CD4-positive, alpha-beta T cell (primary cell): ENCODE measurements around the gene TPH2. TPM values are rescaled to one million over a fixed set of nuclear protein-coding genes. Genes with fewer than 3 reads are reported as not detected.

Source experiments
- ATAC-seq: fragments of 200-7000 bp; cut with Tn5 transposase; one replicate; pipeline ENCODE4 v1.10.0; 2022; ENCODE audit warnings: mild to moderate bottlenecking; ENCODE audit not compliant: poor library complexity
- CTCF ChIA-PET: fragments of 350-600 bp; sonication (Branson Sonifier 250); formaldehyde crosslinking; loops from one replicate; lab custom pipeline; 2021; ENCODE audit warnings: antibody characterized with exemption, inconsistent platforms; lab: Charles Lee
- POLR2A ChIA-PET: fragments of 350-600 bp; sonication (Branson Sonifier 250); formaldehyde crosslinking; loops from one replicate; lab custom pipeline; 2021; ENCODE audit warnings: antibody characterized with exemption, inconsistent platforms; lab: Charles Lee
- DNase-seq, 14 experiments: peaks; one replicate each; pipeline ENCODE4 v3.0.0-alpha.2; 2013 to 2020; ENCODE audit warnings: mixed read lengths in 2 of 14
- H3K27ac ChIP-seq, 2 donors: one replicate each; pipeline versions ENCODE4 v1.5.1 to v1.7.0; 2013; ENCODE audit warnings: low read length in 2 of 2, low read depth in 1 of 2, mild to moderate bottlenecking in 1 of 2
- H3K27me3 ChIP-seq, 2 experiments: 1 replicate in 1 of 2; 2 replicates in 1 of 2; pipeline versions ENCODE4 v1.6.1 to v1.7.0; 2013; ENCODE audit warnings: low read length in 2 of 2, control low read depth in 1 of 2, mild to moderate bottlenecking in 1 of 2, moderate library complexity in 1 of 2; ENCODE audit not compliant: insufficient read depth in 2 of 2, control insufficient read depth in 1 of 2
- H3K36me3 ChIP-seq: one replicate; pipeline ENCODE4 v1.6.1; 2013; ENCODE audit warnings: low read length, control low read depth; ENCODE audit not compliant: insufficient read depth
- H3K4me1 ChIP-seq: one replicate; pipeline ENCODE4 v1.6.1; 2013; ENCODE audit warnings: low read length, control low read depth; ENCODE audit not compliant: insufficient read depth
- H3K4me3 ChIP-seq: one replicate; pipeline ENCODE4 v1.5.1; 2013; ENCODE audit warnings: mild to moderate bottlenecking, low read length, moderate library complexity
- H3K9me3 ChIP-seq, 2 experiments: 1 replicate in 1 of 2; 2 replicates in 1 of 2; pipeline versions ENCODE4 v1.6.1 to v1.7.0; 2013; ENCODE audit warnings: low read length in 2 of 2, mild to moderate bottlenecking in 2 of 2, control low read depth in 1 of 2, moderate library complexity in 1 of 2; ENCODE audit not compliant: control insufficient read depth in 1 of 2, insufficient read depth in 1 of 2
- H3K27ac Mint-ChIP-seq: one replicate; pipeline ENCODE4 v1.8.0; 2020; ENCODE audit warnings: mixed read lengths
- H3K27me3 Mint-ChIP-seq: one replicate; pipeline ENCODE4 v1.8.0; 2021; ENCODE audit warnings: mixed read lengths
- H3K36me3 Mint-ChIP-seq: one replicate; pipeline ENCODE4 v1.8.0; 2021; ENCODE audit warnings: low read depth, mixed read lengths
- H3K4me1 Mint-ChIP-seq: one replicate; pipeline ENCODE4 v1.8.0; 2021; ENCODE audit warnings: low read depth, mixed read lengths
- H3K4me3 Mint-ChIP-seq: one replicate; pipeline ENCODE4 v1.8.0; 2020; ENCODE audit warnings: mild to moderate bottlenecking, mixed read lengths
- H3K9me3 Mint-ChIP-seq: one replicate; pipeline ENCODE4 v1.8.0; 2020; ENCODE audit warnings: mixed read lengths
- CTCF ChIP-seq: fragments of 200-600 bp; IDR thresholded peaks from one replicate; pipeline ENCODE4 v1.8.0; 2022; ENCODE audit warnings: antibody characterized with exemption, mild to moderate bottlenecking
- intact Hi-C, 2 experiments: fragments of 100-400 bp; cut with DNase I in 1 of 2; cut with micrococcal nuclease in 1 of 2; formaldehyde crosslinking; loops; one replicate each; pipeline versions ENCODE4 v1.15.1 to v1.9.0; 2023 to 2025; cut with DNase I, micrococcal nuclease
- total RNA-seq, 174 experiments: library from RNA in 2 of 174; stranded (reverse) in 2 of 174; gene quantifications; one replicate each; pipeline ENCODE4 v1.2.3 and lab custom pipeline; 2021 to 2026

The TPH2 gene
- total RNA-seq, 2 experiments from 2014 or later, result not detected

GRCh38 chr12:71958056-71958455 lies 19.4 kb downstream of the TPH2 start:
- ChIA-PET POLR2A (no interaction called here), CTCF (no interaction called here)
- Mint-ChIP-seq H3K27me3 (peaks cover 17% of the 10 kb centered on the region), H3K9me3 (no peaks in the 10 kb centered on the region), H3K4me1 (no peaks in the 10 kb centered on the region), H3K27ac (no peak overlapping the region), H3K4me3 (no peak overlapping the region), H3K36me3 (no peaks in the 10 kb centered on the region)
- Histone ChIP-seq H3K36me3 (no peaks in the 10 kb centered on the region), H3K27me3 (peaks cover 7 to 13% of the 10 kb centered on the region in 2 experiments), H3K4me1 (no peaks in the 10 kb centered on the region), H3K9me3 (no peaks in the 10 kb centered on the region), H3K27ac (no peak overlapping the region), H3K4me3 (no peak overlapping the region)
- no peak for DNase-seq
- intact Hi-C loops, result no loop called here
- ATAC-seq, result no peak
- no peak for TF ChIP-seq CTCF

- H3K36me3 ChIP-seq, result no peaks in the 10 kb centered on the region
- H3K4me3 ChIP-seq, result no peak overlapping the region
- Mint-ChIP-seq H3K27me3 (peaks cover 13% of the 10 kb centered on the region), H3K4me1 (no peaks in the 10 kb centered on the region), H3K4me3 (no peak overlapping the region), H3K9me3 (no peaks in the 10 kb centered on the region), H3K27ac (no peak overlapping the region), H3K36me3 (no peaks in the 10 kb centered on the region)
- intact Hi-C loops, result no loop called here
- ChIA-PET CTCF (interaction anchor here (0.7 kb wide), 1 partner anchor 408 kb away, joined by 3 read pairs; no protein-coding TSS in a partner anchor), POLR2A (no interaction called here)
- no peaks in the 10 kb centered on the region for H3K9me3 ChIP-seq
- peaks cover 7 to 13% of the 10 kb centered on the region in 2 experiments for H3K27me3 ChIP-seq
- no peaks in the 10 kb centered on the region for H3K4me1 ChIP-seq
- no peak for TF ChIP-seq CTCF
- DNase-seq, result no peak
- ATAC-seq, result no peak
- no peak overlapping the region for H3K27ac ChIP-seq
These were observed 19.8 kb downstream of the TPH2 start for GRCh38 chr12:71958457-71958856.

- Mint-ChIP-seq H3K27me3 (peaks cover 12% of the 10 kb centered on the region), H3K27ac (no peak overlapping the region), H3K4me3 (no peak overlapping the region), H3K9me3 (no peaks in the 10 kb centered on the region), H3K4me1 (no peaks in the 10 kb centered on the region), H3K36me3 (no peaks in the 10 kb centered on the region)
- no peak for ATAC-seq
- Histone ChIP-seq H3K27me3 (peaks cover 7 to 13% of the 10 kb centered on the region in 2 experiments), H3K36me3 (no peaks in the 10 kb centered on the region), H3K4me3 (no peak overlapping the region), H3K4me1 (no peaks in the 10 kb centered on the region), H3K27ac (no peak overlapping the region), H3K9me3 (no peaks in the 10 kb centered on the region)
- no peak for TF ChIP-seq CTCF
- no peak for DNase-seq
- ChIA-PET POLR2A (no interaction called here), CTCF (interaction anchor here (0.7 kb wide), 1 partner anchor 408 kb away, joined by 3 read pairs; no protein-coding TSS in a partner anchor)
- intact Hi-C loops, result no loop called here
These were observed 20.4 kb downstream of the TPH2 start for GRCh38 chr12:71958993-71959578.
